Measurements from ENCODE around the gene LMBR1.

- no peak for TF ChIP-seq JUN (IDR thresholded peaks at IDR 0.05; ENCODE audit: borderline replicate concordance, insufficient read depth, insufficient read length, low read depth)
- no peak for TF ChIP-seq CTCF (IDR thresholded peaks at IDR 0.05; ENCODE audit: extremely low read depth in 1 of 2, insufficient read depth in 1 of 2, low read depth in 1 of 2, low read length in 2 of 2)
- TF ChIP-seq EZH2 (IDR thresholded peaks at IDR 0.05; ENCODE audit: borderline replicate concordance, low read depth, low read length, severe bottlenecking) = no peak
- no peak for TF ChIP-seq POLR2A (IDR thresholded peaks at IDR 0.05; ENCODE audit: low read depth, low read length)
- TF ChIP-seq MAX (IDR thresholded peaks at IDR 0.05; ENCODE audit: insufficient read depth, insufficient read length) = no peak
- TF ChIP-seq POLR2AphosphoS5 (IDR thresholded peaks at IDR 0.05; ENCODE audit: insufficient read depth, low read depth, low read length) = no peak
- TF ChIP-seq FOS (IDR thresholded peaks at IDR 0.05; ENCODE audit: borderline replicate concordance, insufficient read depth, low read length) = no peak
Measured at GRCh38 chr7:156659203-156659602, 233.8 kb downstream of the LMBR1 start.

Data from endothelial cell of umbilical vein (primary cell).